Fibroblast of the aortic adventitia (primary cell): ENCODE data around the gene MAMLD1. TPM values are rescaled to one million over a fixed set of nuclear protein-coding genes. Genes with fewer than 3 reads are reported as not detected.

Source experiments
- DNase-seq: peaks from one replicate; pipeline ENCODE4 v3.0.0-alpha.2; 2010; ENCODE audit warnings: low read depth
- H3K4me3 ChIP-seq: 2 replicates; pipeline ENCODE4 v1.5.1; 2011; ENCODE audit warnings: low read depth, mild to moderate bottlenecking, control low read depth, low read length, moderate library complexity
- CTCF ChIP-seq: IDR thresholded peaks from 2 replicates; pipeline ENCODE4 v1.5.1; 2011; ENCODE audit warnings: mild to moderate bottlenecking, low read length, control low read depth, inconsistent platforms; ENCODE audit not compliant: insufficient read depth
- total RNA-seq: library from RNA; depleted of rRNA; stranded (reverse); fragments of >200 nt; gene quantifications from 2 replicates; pipeline ENCODE4 v1.2.3, GENCODE V29; 2012; ENCODE audit warnings: low replicate concordance

Gene MAMLD1
- total RNA-seq, 1 donor = 1.9 TPM

- no peak for TF ChIP-seq CTCF
- no peak for DNase-seq
- no peak overlapping the region for H3K4me3 ChIP-seq
Measured at GRCh38 chrX:150499240-150499639, 136.1 kb downstream of the MAMLD1 start.

GRCh38 chrX:150502091-150502490 lies 139.0 kb downstream of the MAMLD1 start:
- TF ChIP-seq CTCF = no peak
- no peak overlapping the region for H3K4me3 ChIP-seq
- DNase-seq = no peak

- no peak for TF ChIP-seq CTCF
- no peak overlapping the region for H3K4me3 ChIP-seq
Measured at GRCh38 chrX:150502979-150503897, 140.1 kb downstream of the MAMLD1 start.

GRCh38 chrX:150503898-150504219 lies 140.7 kb downstream of the MAMLD1 start:
- no peak overlapping the region for H3K4me3 ChIP-seq
- no peak for DNase-seq
- TF ChIP-seq CTCF = no peak

More at GRCh38 chrX:150502979-150503897, 140.1 kb downstream of the MAMLD1 start:
- no peak for DNase-seq

- TF ChIP-seq CTCF = no peak
- peak; percentile 50 for DNase-seq
- H3K4me3 ChIP-seq = no peak overlapping the region
Measured at GRCh38 chrX:150504397-150505182, 141.5 kb downstream of the MAMLD1 start.

- no peak for DNase-seq
- no peak for TF ChIP-seq CTCF
Measured at GRCh38 chrX:150506020-150506419, 142.9 kb downstream of the MAMLD1 start.

More at GRCh38 chrX:150506020-150506419, 142.9 kb downstream of the MAMLD1 start:
- H3K4me3 ChIP-seq = no peak overlapping the region
